ENCODE measurements around the gene BMP4.

DNA sequence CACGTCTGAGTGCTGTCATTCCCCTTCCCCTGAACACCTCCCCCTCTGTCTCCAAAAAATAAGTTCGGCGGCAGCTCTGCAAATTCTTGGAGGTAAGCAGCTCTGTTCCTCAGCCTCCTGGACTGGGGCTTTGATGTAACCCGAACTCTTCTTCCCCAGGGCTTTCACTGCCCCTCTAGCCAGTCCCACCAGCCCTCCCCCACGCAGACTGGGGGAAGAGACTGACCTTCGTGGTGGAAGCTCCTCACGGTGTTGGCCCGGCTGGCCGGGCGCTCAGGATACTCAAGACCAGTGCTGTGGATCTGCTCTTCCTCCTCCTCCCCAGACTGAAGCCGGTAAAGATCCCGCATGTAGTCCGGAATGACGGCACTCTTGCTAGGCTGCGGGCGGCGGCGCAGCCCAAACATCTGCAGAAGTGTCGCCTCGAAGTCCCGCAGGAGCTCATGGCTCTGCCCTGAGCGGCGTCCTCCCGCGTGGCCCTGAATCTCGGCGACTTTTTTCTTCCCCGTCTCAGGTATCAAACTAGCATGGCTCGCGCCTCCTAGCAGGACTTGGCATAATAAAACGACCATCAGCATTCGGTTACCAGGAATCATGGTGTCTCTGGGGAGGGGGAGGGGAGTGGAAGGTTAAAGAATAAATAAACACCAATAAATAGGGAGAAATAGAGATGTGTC, 4.9 kb downstream of the BMP4 start:
- TF ChIP-seq CTCF (conservative IDR thresholded peaks at IDR 0.05; ENCODE audit: low read depth in 2 of 2) (no peak), POLR2AphosphoS5 (IDR thresholded peaks at IDR 0.05; ENCODE audit: low read depth) (no peak), EZH2 (IDR thresholded peaks at IDR 0.05; ENCODE audit: low read depth, unreplicated experiment) (no peak), REST (IDR thresholded peaks at IDR 0.05; ENCODE audit: unreplicated experiment) (no peak), JUNB (IDR thresholded peaks at IDR 0.05; ENCODE audit: unreplicated experiment) (no peak)
